Transverse colon (tissue), 4 donors: ENCODE measurements around the gene GPR62. TPM values are rescaled to one million over a fixed set of nuclear protein-coding genes. Genes with fewer than 3 reads are reported as not detected.

Experiments used
- DNase-seq: peaks from one replicate; pipeline ENCODE4 v3.0.0-alpha.2; 2019
- H3K27ac ChIP-seq, 4 donors: fragments of 200-600 bp; sonication (generic); 2 replicates each; pipeline ENCODE4 v1.5.1; 2016 to 2018; ENCODE audit warnings: inconsistent platforms in 4 of 4
- H3K27me3 ChIP-seq: fragments of 200-600 bp; sonication (generic); 2 replicates; pipeline ENCODE4 v1.5.1; 2017; ENCODE audit warnings: inconsistent platforms
- H3K36me3 ChIP-seq, 4 donors: fragments of 200-600 bp; sonication (generic); 2 replicates each; pipeline ENCODE4 v1.5.1; 2017 to 2019; ENCODE audit warnings: inconsistent platforms in 4 of 4
- H3K4me1 ChIP-seq, 4 donors: fragments of 200-600 bp; sonication (generic); 2 replicates each; pipeline ENCODE4 v1.5.1; 2017 to 2020; ENCODE audit warnings: inconsistent platforms in 4 of 4
- H3K4me3 ChIP-seq, 4 donors: fragments of 200-600 bp; sonication (generic); 1 replicate in 1 of 4; 2 replicates in 3 of 4; pipeline versions ENCODE4 v1.5.1 to v1.6.1; 2017 to 2019; ENCODE audit warnings: inconsistent platforms in 4 of 4
- H3K9me3 ChIP-seq, 2 donors: fragments of 200-600 bp; sonication (generic); 2 replicates each; pipeline ENCODE4 v1.5.1; 2017 to 2019; ENCODE audit warnings: inconsistent platforms in 2 of 2
- CTCF ChIP-seq, 5 experiments: fragments of 200-600 bp in 3 of 5; fragments of 450-650 bp in 2 of 5; sonication (generic) in 3 of 5; IDR thresholded peaks; 1 replicate in 2 of 5; 2 replicates in 3 of 5; pipeline ENCODE4 v1.5.1; 2016 to 2017; ENCODE audit warnings: antibody characterized with exemption in 5 of 5, inconsistent platforms in 3 of 5, mild to moderate bottlenecking in 2 of 5, moderate library complexity in 1 of 5
- EP300 ChIP-seq: sonication (generic); formaldehyde crosslinking; IDR thresholded peaks from one replicate; pipeline ENCODE4 v1.6.1; 2017; ENCODE audit warnings: antibody characterized with exemption, low read depth
- POLR2A ChIP-seq: fragments of 450-650 bp; IDR thresholded peaks from one replicate; pipeline ENCODE4 v1.6.1; 2016; ENCODE audit warnings: antibody characterized with exemption, mild to moderate bottlenecking, moderate library complexity
- POLR2AphosphoS5 ChIP-seq, 3 donors: sonication (generic); formaldehyde crosslinking; IDR thresholded peaks; one replicate each; pipeline ENCODE4 v1.6.1; 2016; ENCODE audit warnings: antibody characterized with exemption in 3 of 3
- WGBS, 2 donors: methylation state at CpG; one replicate each; pipeline ENCODE4 v1.1.5; 2018; ENCODE audit warnings: low coverage in 1 of 2; 5-methylcytosine and 5-hydroxymethylcytosine counted together
- in situ Hi-C, 4 donors: fragments of 200-750 bp; cut with MboI; loops; one replicate each; pipeline versions ENCODE4 v1.15.0 to v1.15.1; 2017; ENCODE audit warnings: low sequenced_read_pairs in 3 of 4, low pct_ligation_motif_present in 1 of 4, low pct_unique_long_range_greater_than_20kb in 1 of 4
- intact Hi-C: fragments of 100-400 bp; cut with DNase I; formaldehyde crosslinking; loops from one replicate; pipeline ENCODE4 v1.15.1; 2023; ENCODE audit warnings: low total_unique reads
- total RNA-seq, 4 donors: library from RNA; depleted of rRNA; stranded (reverse); fragments of >200 nt; gene quantifications; one replicate each; pipeline ENCODE4 v1.1.0, GENCODE V29; 2016

Gene GPR62
- total RNA-seq, 4 donors from 2014 or later, result not detected

DNA sequence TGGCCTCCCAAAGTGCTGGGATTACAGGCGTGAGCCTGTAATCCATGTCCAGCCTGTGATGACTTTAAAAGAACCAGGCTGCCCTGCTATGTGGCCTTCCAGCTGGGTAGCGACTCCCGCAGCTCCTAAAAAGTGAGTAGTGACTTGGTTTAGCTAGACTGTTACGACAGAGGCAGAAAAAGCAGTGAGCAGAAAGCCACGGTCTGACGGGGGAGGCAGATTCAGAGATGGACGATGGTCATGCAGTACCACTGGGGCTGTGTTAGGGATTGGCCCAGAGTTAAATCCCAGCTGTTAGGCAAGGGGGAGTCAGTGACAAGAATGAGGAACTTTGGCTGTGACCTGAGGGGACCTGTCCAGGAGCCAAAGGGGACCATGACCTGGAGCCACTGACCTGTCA, 43.6 kb downstream of the GPR62 start:
- peaks cover 0 to 11% (median 5%) of the 10 kb centered on the region in 4 donors for H3K36me3 ChIP-seq
- no peaks in the 10 kb centered on the region for H3K9me3 ChIP-seq
- intact Hi-C loops, result no loop called here
- DNase-seq, result no peak
- 41 to 78% methylated on average over 3 to 7 of the region's 7 CpGs for WGBS, 2 donors
- TF ChIP-seq POLR2AphosphoS5 (IDR thresholded peaks at IDR 0.05) (no peak), CTCF (IDR thresholded peaks at IDR 0.05) (no peak), POLR2A (no peak), EP300 (no peak)
- H3K27me3 ChIP-seq, result peaks cover 4% of the 10 kb centered on the region
- H3K4me3 ChIP-seq, result no peak overlapping the region
- H3K27ac ChIP-seq, result no peak overlapping the region
- H3K4me1 ChIP-seq, result peaks cover 10 to 23% (median 13%) of the 10 kb centered on the region in 4 donors
- in situ Hi-C loops, result no loop called here

GRCh38 chr3:51999846-52000245, 44.7 kb downstream of the GPR62 start:
- intact Hi-C loops (loop anchor here (2.0 to 10.0 kb wide), 3 partner anchors 55 to 142 kb away; partner anchors contain the start of gene DUSP7), in situ Hi-C loops (loop anchor here (5.0 to 25.0 kb wide), 4 partner anchors 55 to 337 kb away; partner anchors contain the start of gene DUSP7 (in 1 of the 4))
- H3K4me1 ChIP-seq, result peaks cover 4 to 12% (median 5%) of the 10 kb centered on the region in 4 donors
- H3K27me3 ChIP-seq, result peaks cover 4% of the 10 kb centered on the region
- H3K36me3 ChIP-seq, result peaks cover 0 to 1% (median under 1%) of the 10 kb centered on the region in 4 donors
- no peak for DNase-seq
- TF ChIP-seq CTCF (IDR thresholded peaks at IDR 0.05) (no peak), POLR2AphosphoS5 (IDR thresholded peaks at IDR 0.05) (no peak), EP300 (no peak), POLR2A (no peak)
- no peak overlapping the region for H3K4me3 ChIP-seq
- no peak overlapping the region for H3K27ac ChIP-seq
- 86% methylated on average over 2 of the region's 2 CpGs; no CpG with 5 or more reads in 1 of the 2 donors for WGBS, 2 donors
- no peaks in the 10 kb centered on the region for H3K9me3 ChIP-seq

- Histone ChIP-seq H3K27ac (no peak overlapping the region), H3K9me3 (no peaks in the 10 kb centered on the region), H3K4me3 (no peak overlapping the region), H3K36me3 (no peaks in the 10 kb centered on the region), H3K27me3 (peaks cover 4% of the 10 kb centered on the region), H3K4me1 (peaks cover 0 to 15% (median 6%) of the 10 kb centered on the region in 4 donors)
- in situ Hi-C loops (loop anchor here (5.0 to 25.0 kb wide), 4 partner anchors 53 to 336 kb away; partner anchors contain the start of gene DUSP7 (in 1 of the 4)), intact Hi-C loops (loop anchor here (2.0 to 10.0 kb wide), 3 partner anchors 53 to 141 kb away; partner anchors contain the start of gene DUSP7)
- peak; percentile 79 for DNase-seq
- no peak for TF ChIP-seq EP300
- TF ChIP-seq CTCF (IDR thresholded peaks at IDR 0.05), result peak; percentile 87 to 96 (median 90)
- no peak for TF ChIP-seq POLR2A
- TF ChIP-seq POLR2AphosphoS5 (IDR thresholded peaks at IDR 0.05), result no peak
- 3% methylated on average over 16 of the region's 18 CpGs; no CpG with 5 or more reads in 1 of the 2 donors for WGBS, 2 donors
Observed at GRCh38 chr3:52001443-52001974, 46.3 kb downstream of the GPR62 start.

- WGBS, 2 donors, result 40 to 67% methylated on average over 2 to 6 of the region's 6 CpGs
- H3K36me3 ChIP-seq, result no peaks in the 10 kb centered on the region
- TF ChIP-seq POLR2A (no peak), CTCF (IDR thresholded peaks at IDR 0.05) (no peak), POLR2AphosphoS5 (IDR thresholded peaks at IDR 0.05) (no peak), EP300 (no peak)
- intact Hi-C loops, result loop anchor here (5.0 to 10.0 kb wide), 2 partner anchors 52 to 140 kb away; partner anchors contain the start of gene DUSP7
- H3K4me3 ChIP-seq, result no peak overlapping the region
- DNase-seq, result no peak
- H3K27me3 ChIP-seq, result peaks cover 4% of the 10 kb centered on the region
- in situ Hi-C loops, result loop anchor here (5.0 to 25.0 kb wide), 4 partner anchors 52 to 335 kb away; partner anchors contain the start of gene DUSP7 (in 1 of the 4)
- no peak overlapping the region for H3K27ac ChIP-seq
- H3K4me1 ChIP-seq, result peaks cover 0 to 15% (median 6%) of the 10 kb centered on the region in 4 donors
- no peaks in the 10 kb centered on the region for H3K9me3 ChIP-seq
Observed at GRCh38 chr3:52002748-52003147, 47.6 kb downstream of the GPR62 start.
